ENCODE measurements around the gene FBF1. TPM values are rescaled to one million over a fixed set of nuclear protein-coding genes. Genes with fewer than 3 reads are reported as not detected.

Gene FBF1
- total and polyA plus RNA-seq, 2 of the 4 experiments (the other 2 are of a cell fraction): 4.5 to 8.0 TPM

- Histone ChIP-seq H3K79me1 (ENCODE audit: low read depth in 1 of 2, low read length in 2 of 2) (no peaks in the 10 kb centered on the region), H3K9me3 (ENCODE audit: control insufficient read depth, insufficient read depth, low read length) (no peaks in the 10 kb centered on the region), H4K5ac (ENCODE audit: low read depth, low read length) (no peak overlapping the region), H3K27ac (ENCODE audit: insufficient read depth, low read length) (no peak overlapping the region), H2BK120ac (ENCODE audit: low read depth, low read length) (no peak overlapping the region), H2BK15ac (ENCODE audit: low read depth, low read length) (no peak overlapping the region), H2AK9ac (replicated peaks; ENCODE audit: low read depth, low read length, poor library complexity) (no peak overlapping the region), H2AK5ac (ENCODE audit: low read depth, low read length) (no peak overlapping the region), H3K9me1 (ENCODE audit: insufficient read depth, low read length) (no peaks in the 10 kb centered on the region; the same call in 1 of the 2 replicates), H3K18ac (ENCODE audit: low read depth, low read length) (no peak overlapping the region), H3K14ac (replicated peaks; ENCODE audit: low read depth, low read length) (no peak overlapping the region), H4K8ac (ENCODE audit: low read depth in 2 of 2, low read length in 2 of 2) (no peak overlapping the region), H3K56ac (ENCODE audit: extremely low read depth, insufficient read depth, low read length) (no peak overlapping the region), H2BK20ac (ENCODE audit: low read depth, low read length) (no peak overlapping the region), H2AFZ (replicated peaks; ENCODE audit: low read length, poor library complexity) (no peak overlapping the region), H3K36me3 (ENCODE audit: control insufficient read depth, insufficient read depth, low read length) (peaks cover 14% of the 10 kb centered on the region), H3K4ac (ENCODE audit: low read depth, low read length) (no peak overlapping the region), H3K27me3 (ENCODE audit: control insufficient read depth, insufficient read depth, low read length) (no peaks in the 10 kb centered on the region), H3K4me1 (ENCODE audit: control insufficient read depth, insufficient read depth, low read length) (no peaks in the 10 kb centered on the region), H4K20me1 (ENCODE audit: insufficient read depth, low read length) (no peaks in the 10 kb centered on the region; the same call in 1 of the 2 replicates), H3K4me3 (ENCODE audit: insufficient read depth, low read depth, low read length) (no peak overlapping the region), H3K4me2 (ENCODE audit: low read depth, low read length) (no peak overlapping the region), H2BK5ac (ENCODE audit: low read depth, low read length, poor library complexity, severe bottlenecking) (no peak overlapping the region), H4K91ac (ENCODE audit: insufficient read depth, low read depth, low read length) (no peak overlapping the region), H3K9ac (ENCODE audit: low read depth, low read length) (no peak overlapping the region), H3K23ac (ENCODE audit: low read depth, low read length) (no peak overlapping the region)
- ATAC-seq (ENCODE audit: low read depth): no peak
- dilution Hi-C loops (cut with HindIII; ENCODE audit: low sequenced_read_pairs, unreplicated experiment): no loop called here
- BruUV-seq (replicated peaks): no TSS peak
- no peak for DNase-seq
- in situ Hi-C loops (cut with MboI; ENCODE audit: low sequenced_read_pairs): no loop called here
- WGBS, 2 experiments (ENCODE audit: extremely low coverage in 2 of 2, insufficient read length in 1 of 2): 71% methylated on average over 3 of the region's 11 CpGs; no CpG with 5 or more reads in 1 of the 2 experiments
- ChIA-PET POLR2A (ENCODE audit: unreplicated experiment) (no interaction called here), CTCF (no interaction called here)
- TF ChIP-seq RAD21 (IDR thresholded peaks at IDR 0.05; ENCODE audit: low read length): no peak
- no peak for TF ChIP-seq NFE2L2 (IDR thresholded peaks at IDR 0.05; ENCODE audit: low read depth, low read length)
- TF ChIP-seq RFX5 (IDR thresholded peaks at IDR 0.05; ENCODE audit: low read depth, low read length): no peak
- TF ChIP-seq POLR2A (IDR thresholded peaks at IDR 0.05; ENCODE audit: low read depth, low read length): no peak
- no peak for TF ChIP-seq MXI1 (IDR thresholded peaks at IDR 0.05; ENCODE audit: borderline replicate concordance, low read depth, low read length)
- TF ChIP-seq SMC3 (IDR thresholded peaks at IDR 0.05; ENCODE audit: low read depth, low read length): no peak
- intact Hi-C loops (cut with micrococcal nuclease): no loop called here
Measured at GRCh38 chr17:75920045-75920560, 20.7 kb downstream of the FBF1 start.
